Prostate gland (tissue), 2 donors: ENCODE results near the gene GFER.

Experiments
- POLR2A ChIP-seq: fragments of 450-650 bp; IDR thresholded peaks from one replicate; pipeline ENCODE4 v1.6.1; 2016; ENCODE audit warnings: antibody characterized with exemption, mild to moderate bottlenecking
- TF ChIP-seq, protein P1 (sequence below), 4 experiments: fragments of 200-600 bp in 2 of 4; fragments of 450-650 bp in 2 of 4; sonication (generic) in 2 of 4; IDR thresholded peaks; 1 replicate in 3 of 4; 2 replicates in 1 of 4; pipeline ENCODE4 v1.5.1; 2016 to 2019; ENCODE audit warnings: antibody characterized with exemption in 4 of 4, mild to moderate bottlenecking in 2 of 4, moderate library complexity in 2 of 4

DNA sequence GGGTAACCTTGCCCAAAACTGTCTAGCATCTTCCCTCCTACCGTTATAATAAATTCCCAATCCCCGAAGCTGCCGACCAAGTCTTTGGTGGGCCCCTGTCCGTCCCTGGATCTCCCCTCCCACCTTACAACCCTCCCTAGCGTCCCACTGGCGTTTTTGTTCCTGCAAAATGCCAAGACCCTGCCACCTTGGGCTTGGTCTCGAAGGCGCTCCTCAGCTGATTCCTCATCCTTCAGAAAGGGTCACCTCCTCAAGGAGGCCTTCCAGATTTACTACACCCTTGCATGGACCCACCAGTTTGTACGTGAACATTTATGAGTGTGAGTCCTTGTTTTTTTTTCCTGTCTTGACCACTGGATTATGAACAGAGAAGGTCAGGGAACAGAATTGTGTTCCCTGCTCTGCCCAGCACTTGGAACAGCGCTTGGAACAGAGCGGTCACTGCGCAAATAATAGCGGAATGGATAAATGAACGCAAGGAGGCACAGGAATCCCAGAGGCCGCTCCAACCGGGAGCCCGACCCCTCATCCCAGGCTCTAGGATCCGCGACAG, 926 bp upstream of the GFER start:
- TF ChIP-seq, protein P1, sequence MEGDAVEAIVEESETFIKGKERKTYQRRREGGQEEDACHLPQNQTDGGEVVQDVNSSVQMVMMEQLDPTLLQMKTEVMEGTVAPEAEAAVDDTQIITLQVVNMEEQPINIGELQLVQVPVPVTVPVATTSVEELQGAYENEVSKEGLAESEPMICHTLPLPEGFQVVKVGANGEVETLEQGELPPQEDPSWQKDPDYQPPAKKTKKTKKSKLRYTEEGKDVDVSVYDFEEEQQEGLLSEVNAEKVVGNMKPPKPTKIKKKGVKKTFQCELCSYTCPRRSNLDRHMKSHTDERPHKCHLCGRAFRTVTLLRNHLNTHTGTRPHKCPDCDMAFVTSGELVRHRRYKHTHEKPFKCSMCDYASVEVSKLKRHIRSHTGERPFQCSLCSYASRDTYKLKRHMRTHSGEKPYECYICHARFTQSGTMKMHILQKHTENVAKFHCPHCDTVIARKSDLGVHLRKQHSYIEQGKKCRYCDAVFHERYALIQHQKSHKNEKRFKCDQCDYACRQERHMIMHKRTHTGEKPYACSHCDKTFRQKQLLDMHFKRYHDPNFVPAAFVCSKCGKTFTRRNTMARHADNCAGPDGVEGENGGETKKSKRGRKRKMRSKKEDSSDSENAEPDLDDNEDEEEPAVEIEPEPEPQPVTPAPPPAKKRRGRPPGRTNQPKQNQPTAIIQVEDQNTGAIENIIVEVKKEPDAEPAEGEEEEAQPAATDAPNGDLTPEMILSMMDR (IDR thresholded peaks at IDR 0.05), result no peak
- TF ChIP-seq POLR2A, result no peak
